Measurements from ENCODE around the gene SNAP25.

The SNAP25 gene

DNA sequence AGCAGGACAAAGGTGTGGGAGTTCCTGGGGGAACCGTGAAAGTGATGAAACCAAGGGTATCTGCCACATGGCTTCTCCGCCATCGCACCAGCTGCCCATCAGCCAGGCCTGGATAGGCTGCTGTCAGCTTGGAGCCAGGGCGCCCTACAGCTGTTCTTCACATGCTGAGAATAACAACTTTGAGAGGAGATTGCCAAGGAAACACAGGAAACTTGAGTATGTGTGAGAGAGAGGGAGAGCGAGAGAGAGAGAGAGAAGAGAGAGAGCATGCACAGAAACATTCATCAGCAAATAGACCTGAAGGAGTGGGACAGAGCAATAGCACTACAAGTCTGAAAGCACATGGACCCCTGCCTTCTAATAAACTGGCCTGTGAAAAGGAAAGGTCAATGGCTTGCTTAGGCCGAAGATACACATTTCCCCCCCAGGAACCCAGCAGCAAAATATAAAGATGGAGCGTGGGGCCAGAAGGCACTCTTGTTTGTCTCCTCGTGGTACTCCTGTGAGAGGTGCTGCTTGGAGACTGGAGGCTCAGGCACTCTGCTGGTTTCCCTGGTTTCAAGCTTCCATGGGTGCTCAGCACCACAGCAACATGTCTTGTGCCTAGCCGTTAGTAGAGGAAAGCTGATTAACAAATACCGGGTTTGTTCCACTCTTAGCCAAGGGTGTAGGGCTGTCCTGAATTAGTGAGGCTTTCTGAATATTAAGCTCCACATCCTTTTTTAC, 53.0 kb downstream of the SNAP25 start:
- Histone ChIP-seq H3K27me3 (ENCODE audit: insufficient read depth, low read length) (no peaks in the 10 kb centered on the region), H3K36me3 (ENCODE audit: insufficient read depth, low read depth, low read length) (no peaks in the 10 kb centered on the region), H3K4me3 (ENCODE audit: low read length) (no peak overlapping the region), H3K9ac (ENCODE audit: low read depth, low read length) (no peak overlapping the region), H3K4me1 (ENCODE audit: insufficient read depth, low read length) (no peaks in the 10 kb centered on the region), H3K9me3 (ENCODE audit: insufficient read depth, low read depth, low read length) (no peaks in the 10 kb centered on the region), H3K27ac (ENCODE audit: low read length) (no peak overlapping the region)

GRCh38 chr20:10276878-10277580, 58.4 kb downstream of the SNAP25 start:
- H3K4me1 ChIP-seq (ENCODE audit: insufficient read depth, low read length) = peaks cover 19% of the 10 kb centered on the region
- no peaks in the 10 kb centered on the region for H3K9me3 ChIP-seq (ENCODE audit: insufficient read depth, low read depth, low read length)
- no peak overlapping the region for H3K9ac ChIP-seq (ENCODE audit: low read depth, low read length)
- H3K27me3 ChIP-seq (ENCODE audit: insufficient read depth, low read length) = no peaks in the 10 kb centered on the region
- H3K4me3 ChIP-seq (ENCODE audit: low read length) = no peak overlapping the region
- H3K36me3 ChIP-seq (ENCODE audit: insufficient read depth, low read depth, low read length) = no peaks in the 10 kb centered on the region
- no peak overlapping the region for H3K27ac ChIP-seq (ENCODE audit: low read length)

- no peak overlapping the region for H3K9ac ChIP-seq (ENCODE audit: low read depth, low read length)
Observed at GRCh38 chr20:10277616-10278015, 59.0 kb downstream of the SNAP25 start.

GRCh38 chr20:10278412-10278811, 59.8 kb downstream of the SNAP25 start:
- peaks cover 22% of the 10 kb centered on the region for H3K4me1 ChIP-seq (ENCODE audit: insufficient read depth, low read length)
- no peak overlapping the region for H3K27ac ChIP-seq (ENCODE audit: low read length)
- H3K36me3 ChIP-seq (ENCODE audit: insufficient read depth, low read depth, low read length) = no peaks in the 10 kb centered on the region

More at GRCh38 chr20:10277616-10278015, 59.0 kb downstream of the SNAP25 start:
- H3K27ac ChIP-seq (ENCODE audit: low read length) = no peak overlapping the region
- H3K36me3 ChIP-seq (ENCODE audit: insufficient read depth, low read depth, low read length) = no peaks in the 10 kb centered on the region
- no peaks in the 10 kb centered on the region for H3K27me3 ChIP-seq (ENCODE audit: insufficient read depth, low read length)
- peaks cover 19% of the 10 kb centered on the region for H3K4me1 ChIP-seq (ENCODE audit: insufficient read depth, low read length)
- no peaks in the 10 kb centered on the region for H3K9me3 ChIP-seq (ENCODE audit: insufficient read depth, low read depth, low read length)
- H3K4me3 ChIP-seq (ENCODE audit: low read length) = no peak overlapping the region

DNA sequence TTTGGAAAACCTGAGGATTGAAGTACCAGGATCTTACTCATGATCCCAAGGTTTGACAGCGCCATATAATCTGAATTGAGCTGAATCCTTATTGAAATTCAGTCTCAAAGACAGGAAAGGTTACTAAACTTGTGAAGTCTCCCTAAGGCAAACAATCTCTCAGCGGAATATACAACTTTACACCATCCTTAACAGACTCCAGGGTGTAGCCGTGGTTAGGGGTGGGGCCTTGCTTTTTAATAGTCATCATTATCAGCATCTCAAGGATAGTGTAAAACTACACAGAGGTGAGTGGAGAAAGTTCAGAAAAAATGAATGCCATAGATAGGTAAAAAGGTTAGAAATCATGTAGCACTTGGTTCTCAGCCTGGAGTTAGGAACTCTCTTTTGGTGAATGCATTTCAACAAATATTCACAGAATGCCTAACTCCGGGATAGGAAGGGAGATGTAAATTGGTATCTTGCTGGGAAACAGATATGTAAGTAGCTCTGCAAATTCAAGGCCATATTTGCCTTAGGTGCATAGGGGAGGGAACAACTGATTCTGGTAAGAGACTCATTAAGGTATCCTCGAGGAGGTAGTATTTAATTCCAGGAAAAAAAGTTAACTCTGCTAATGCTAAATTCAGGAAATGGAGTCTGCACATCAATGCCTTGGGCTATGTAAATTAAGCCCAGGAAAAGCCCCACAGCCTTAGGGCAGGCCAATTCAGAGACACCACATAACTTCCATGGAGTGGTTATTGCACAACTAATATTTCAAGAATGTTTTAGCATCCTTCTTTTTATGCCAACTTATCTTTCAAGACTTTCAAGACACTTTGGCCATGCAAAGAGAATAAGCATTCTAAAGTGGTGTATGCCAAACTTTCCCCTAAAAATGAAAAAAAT, 61.6 kb downstream of the SNAP25 start:
- no peak overlapping the region for H3K27ac ChIP-seq (ENCODE audit: low read length)
- peaks cover 22% of the 10 kb centered on the region for H3K4me1 ChIP-seq (ENCODE audit: insufficient read depth, low read length)
- H3K9me3 ChIP-seq (ENCODE audit: insufficient read depth, low read depth, low read length) = no peaks in the 10 kb centered on the region
- no peak overlapping the region for H3K9ac ChIP-seq (ENCODE audit: low read depth, low read length)
- H3K27me3 ChIP-seq (ENCODE audit: insufficient read depth, low read length) = no peaks in the 10 kb centered on the region
- no peaks in the 10 kb centered on the region for H3K36me3 ChIP-seq (ENCODE audit: insufficient read depth, low read depth, low read length)
- peak overlapping the region; percentile 24; the same call in 1 of the 2 replicates for H3K4me3 ChIP-seq (ENCODE audit: low read length)

More at GRCh38 chr20:10278412-10278811, 59.8 kb downstream of the SNAP25 start:
- Histone ChIP-seq H3K9me3 (ENCODE audit: insufficient read depth, low read depth, low read length) (no peaks in the 10 kb centered on the region), H3K9ac (ENCODE audit: low read depth, low read length) (no peak overlapping the region), H3K4me3 (ENCODE audit: low read length) (no peak overlapping the region), H3K27me3 (ENCODE audit: insufficient read depth, low read length) (no peaks in the 10 kb centered on the region)

GRCh38 chr20:10281911-10282310, 63.3 kb downstream of the SNAP25 start:
- H3K9ac ChIP-seq (ENCODE audit: low read depth, low read length) = no peak overlapping the region
- no peaks in the 10 kb centered on the region for H3K9me3 ChIP-seq (ENCODE audit: insufficient read depth, low read depth, low read length)
- H3K4me1 ChIP-seq (ENCODE audit: insufficient read depth, low read length) = peaks cover 30% of the 10 kb centered on the region
- no peak overlapping the region for H3K4me3 ChIP-seq (ENCODE audit: low read length)
- H3K36me3 ChIP-seq (ENCODE audit: insufficient read depth, low read depth, low read length) = no peaks in the 10 kb centered on the region
- H3K27ac ChIP-seq (ENCODE audit: low read length) = no peak overlapping the region
- H3K27me3 ChIP-seq (ENCODE audit: insufficient read depth, low read length) = no peaks in the 10 kb centered on the region

DNA sequence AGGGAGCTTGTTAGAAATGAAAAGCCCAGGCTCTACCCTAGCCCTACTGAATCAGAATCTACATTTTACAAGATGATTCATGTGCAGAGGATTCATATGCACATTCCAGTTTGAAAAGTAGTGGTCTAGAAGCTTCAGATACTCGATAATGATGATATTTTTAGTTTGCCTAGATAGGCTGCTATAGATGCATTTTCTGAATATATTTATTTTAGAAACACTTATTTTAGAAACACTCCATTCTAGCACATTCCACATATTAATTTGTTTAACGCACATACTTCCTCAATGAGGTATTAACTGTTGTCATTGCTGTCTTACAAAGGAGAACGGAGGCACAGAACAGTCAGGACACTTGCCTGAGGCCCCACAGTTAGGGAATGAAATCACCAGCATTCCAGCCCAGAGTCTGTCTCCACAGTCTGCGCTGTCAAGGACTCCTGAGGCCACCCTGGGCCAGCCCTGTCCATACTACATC, 64.4 kb downstream of the SNAP25 start:
- H3K36me3 ChIP-seq (ENCODE audit: insufficient read depth, low read depth, low read length) = no peaks in the 10 kb centered on the region
- peaks cover 30% of the 10 kb centered on the region for H3K4me1 ChIP-seq (ENCODE audit: insufficient read depth, low read length)
- H3K9ac ChIP-seq (ENCODE audit: low read depth, low read length) = no peak overlapping the region
- no peaks in the 10 kb centered on the region for H3K9me3 ChIP-seq (ENCODE audit: insufficient read depth, low read depth, low read length)
- no peak overlapping the region for H3K27ac ChIP-seq (ENCODE audit: low read length)
- no peaks in the 10 kb centered on the region for H3K27me3 ChIP-seq (ENCODE audit: insufficient read depth, low read length)
- H3K4me3 ChIP-seq (ENCODE audit: low read length) = no peak overlapping the region

DNA sequence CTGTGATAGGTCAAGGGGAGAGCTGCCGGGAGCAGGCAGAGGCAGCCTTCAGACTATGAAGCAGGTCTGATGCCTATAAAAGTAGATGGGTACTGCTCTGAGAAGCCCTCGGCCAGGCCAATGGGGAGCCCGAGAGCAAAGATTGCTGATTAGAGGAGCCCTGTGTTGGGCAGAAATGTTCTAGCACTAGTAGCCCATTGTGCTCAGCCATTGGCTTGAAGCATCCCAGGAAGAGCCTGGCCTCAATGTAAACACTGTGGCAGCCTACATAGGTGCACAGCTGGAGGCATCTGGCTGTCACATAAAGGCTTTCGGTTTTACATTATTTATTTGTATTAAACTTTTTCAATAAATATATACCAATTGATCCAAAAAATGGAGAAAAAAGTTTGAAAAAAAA, 67.7 kb downstream of the SNAP25 start:
- Histone ChIP-seq H3K9ac (ENCODE audit: low read depth, low read length) (no peak overlapping the region), H3K4me1 (ENCODE audit: insufficient read depth, low read length) (peaks cover 14% of the 10 kb centered on the region), H3K9me3 (ENCODE audit: insufficient read depth, low read depth, low read length) (no peaks in the 10 kb centered on the region), H3K27ac (ENCODE audit: low read length) (no peak overlapping the region), H3K4me3 (ENCODE audit: low read length) (no peak overlapping the region), H3K36me3 (ENCODE audit: insufficient read depth, low read depth, low read length) (no peaks in the 10 kb centered on the region), H3K27me3 (ENCODE audit: insufficient read depth, low read length) (no peaks in the 10 kb centered on the region)

GRCh38 chr20:10288421-10288820, 69.8 kb downstream of the SNAP25 start:
- no peak overlapping the region for H3K4me3 ChIP-seq (ENCODE audit: low read length)
- no peaks in the 10 kb centered on the region for H3K36me3 ChIP-seq (ENCODE audit: insufficient read depth, low read depth, low read length)
- no peaks in the 10 kb centered on the region for H3K27me3 ChIP-seq (ENCODE audit: insufficient read depth, low read length)
- H3K4me1 ChIP-seq (ENCODE audit: insufficient read depth, low read length) = peaks cover 19% of the 10 kb centered on the region
- H3K9ac ChIP-seq (ENCODE audit: low read depth, low read length) = no peak overlapping the region
- no peaks in the 10 kb centered on the region for H3K9me3 ChIP-seq (ENCODE audit: insufficient read depth, low read depth, low read length)
- no peak overlapping the region for H3K27ac ChIP-seq (ENCODE audit: low read length)

- Histone ChIP-seq H3K27ac (ENCODE audit: low read length) (no peak overlapping the region), H3K9me3 (ENCODE audit: insufficient read depth, low read depth, low read length) (no peaks in the 10 kb centered on the region), H3K9ac (ENCODE audit: low read depth, low read length) (no peak overlapping the region), H3K4me1 (ENCODE audit: insufficient read depth, low read length) (peaks cover 19% of the 10 kb centered on the region), H3K36me3 (ENCODE audit: insufficient read depth, low read depth, low read length) (no peaks in the 10 kb centered on the region), H3K27me3 (ENCODE audit: insufficient read depth, low read length) (no peaks in the 10 kb centered on the region), H3K4me3 (ENCODE audit: low read length) (no peak overlapping the region)
Observed at GRCh38 chr20:10288954-10289646, 70.5 kb downstream of the SNAP25 start.
